SH-SY5Y (cell line): ENCODE measurements around the gene DOCK4.

ENCODE experiments used
- GATA2 ChIP-seq: IDR thresholded peaks from 2 replicates; pipeline ENCODE4 v1.6.1; 2011; ENCODE audit warnings: mild to moderate bottlenecking, low read depth, low read length
- GATA3 ChIP-seq: IDR thresholded peaks from 2 replicates; pipeline ENCODE4 v1.6.1; 2011; ENCODE audit warnings: low read depth, mild to moderate bottlenecking, low read length, moderate library complexity

DNA sequence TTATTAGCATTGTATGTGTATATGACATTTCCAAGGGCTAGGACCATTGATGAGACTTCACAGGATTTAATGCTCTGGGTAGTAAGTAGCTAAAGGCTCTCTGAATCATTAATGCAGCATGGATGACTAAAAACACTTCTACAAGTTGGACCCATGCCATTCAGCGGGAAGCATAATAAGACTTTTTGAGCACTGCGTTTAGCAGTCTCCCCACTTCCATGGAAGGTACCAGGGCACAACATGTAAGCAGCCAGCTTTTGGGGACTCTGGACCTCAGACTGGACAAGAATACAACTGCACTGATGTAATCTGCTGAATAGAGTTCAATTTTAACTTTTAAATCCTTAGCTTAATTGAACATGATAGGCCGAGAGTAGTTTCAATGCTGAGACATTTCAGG, 452.2 kb downstream of the DOCK4 start:
- no peak for TF ChIP-seq GATA2
- TF ChIP-seq GATA3 = no peak
